ENCODE measurements around the gene DAPK1. TPM values are rescaled to one million over a fixed set of nuclear protein-coding genes. Genes with fewer than 3 reads are reported as not detected.

Gene DAPK1
- total RNA-seq, 2 experiments from 2014 or later: 1.6 to 1.9 TPM

- DNase-seq: no peak
- Mint-ChIP-seq H3K9me3 (no peaks in the 10 kb centered on the region), H3K4me3 (no peak overlapping the region), H3K36me3 (no peaks in the 10 kb centered on the region), H3K4me1 (peaks cover 2% of the 10 kb centered on the region), H3K27ac (no peak overlapping the region), H3K27me3 (no peaks in the 10 kb centered on the region)
These were observed 59.2 kb downstream of the DAPK1 start for GRCh38 chr9:87556821-87557220.

- Mint-ChIP-seq H3K4me1 (peaks cover 2% of the 10 kb centered on the region), H3K27me3 (no peaks in the 10 kb centered on the region), H3K36me3 (no peaks in the 10 kb centered on the region)
These were observed 60.3 kb downstream of the DAPK1 start for GRCh38 chr9:87557996-87558395.

GRCh38 chr9:87558606-87559190, 61.0 kb downstream of the DAPK1 start:
- H3K4me3 Mint-ChIP-seq: no peak overlapping the region
- no peak for DNase-seq
- H3K36me3 Mint-ChIP-seq: no peaks in the 10 kb centered on the region
- H3K4me1 Mint-ChIP-seq: peaks cover 2% of the 10 kb centered on the region
- no peaks in the 10 kb centered on the region for H3K27me3 Mint-ChIP-seq
- H3K9me3 Mint-ChIP-seq: no peaks in the 10 kb centered on the region
- H3K27ac Mint-ChIP-seq: no peak overlapping the region

More at GRCh38 chr9:87557996-87558395, 60.3 kb downstream of the DAPK1 start:
- Mint-ChIP-seq H3K27ac (no peak overlapping the region), H3K4me3 (no peak overlapping the region), H3K9me3 (no peaks in the 10 kb centered on the region)
- no peak for DNase-seq

DNA sequence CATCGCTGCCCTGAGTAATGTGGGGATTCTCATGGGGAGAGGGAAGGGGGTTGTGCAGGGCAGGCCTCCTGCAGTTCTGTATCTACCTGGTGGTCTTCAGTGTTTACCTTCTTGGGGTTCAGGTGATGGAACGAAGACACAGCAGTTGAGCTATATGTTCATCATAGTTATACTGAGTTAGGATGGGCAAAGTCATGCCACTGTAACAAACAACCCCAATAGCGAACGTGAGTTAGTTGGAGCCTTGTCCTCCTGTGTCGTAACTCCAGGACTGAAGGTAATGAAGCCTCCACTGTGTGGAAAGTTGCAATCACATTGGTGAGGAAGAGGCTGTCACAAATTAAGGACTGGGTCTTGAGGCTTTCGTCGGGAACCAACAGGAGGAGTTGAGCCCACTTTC, 64.4 kb downstream of the DAPK1 start:
- Mint-ChIP-seq H3K4me3 (no peak overlapping the region), H3K36me3 (no peaks in the 10 kb centered on the region), H3K4me1 (no peaks in the 10 kb centered on the region), H3K27ac (no peak overlapping the region), H3K27me3 (no peaks in the 10 kb centered on the region), H3K9me3 (no peaks in the 10 kb centered on the region)
- no peak for DNase-seq

DNA sequence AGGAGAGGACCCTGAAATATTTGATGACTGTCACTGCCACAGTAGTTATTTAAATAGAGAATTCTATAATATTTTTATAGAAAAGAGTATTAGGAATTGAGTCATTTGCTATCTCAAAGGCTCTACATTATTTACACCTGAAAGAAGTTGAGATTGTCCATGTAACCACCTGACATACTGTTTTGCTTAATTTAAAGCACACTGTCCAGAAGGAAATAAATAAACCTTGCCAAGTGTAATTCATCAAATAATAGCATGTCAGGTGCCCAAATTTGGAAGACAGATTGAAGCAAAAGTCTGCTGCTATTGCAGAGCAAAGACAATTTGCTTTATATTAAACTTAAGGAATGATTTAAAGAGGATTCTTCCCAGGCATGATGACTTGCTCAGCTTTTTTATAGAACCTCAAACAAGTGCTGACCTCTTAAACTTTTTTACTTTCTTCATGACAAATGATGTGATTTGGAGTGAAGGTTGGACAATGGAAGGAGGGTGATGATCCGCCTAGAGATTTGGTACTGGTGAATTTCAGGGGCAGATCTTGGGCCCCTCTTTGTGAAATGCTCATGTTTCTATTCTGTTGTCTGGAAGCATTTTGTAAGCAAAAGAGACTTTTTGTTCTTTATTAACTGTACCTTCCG, 65.0 kb downstream of the DAPK1 start:
- no peaks in the 10 kb centered on the region for H3K36me3 Mint-ChIP-seq
- no peak overlapping the region for H3K4me3 Mint-ChIP-seq
- H3K27me3 Mint-ChIP-seq: no peaks in the 10 kb centered on the region
- no peak for DNase-seq
- H3K4me1 Mint-ChIP-seq: no peaks in the 10 kb centered on the region
- H3K27ac Mint-ChIP-seq: no peak overlapping the region
- H3K9me3 Mint-ChIP-seq: no peaks in the 10 kb centered on the region

GRCh38 chr9:87564111-87564510, 66.4 kb downstream of the DAPK1 start:
- H3K27me3 Mint-ChIP-seq: no peaks in the 10 kb centered on the region

DNA sequence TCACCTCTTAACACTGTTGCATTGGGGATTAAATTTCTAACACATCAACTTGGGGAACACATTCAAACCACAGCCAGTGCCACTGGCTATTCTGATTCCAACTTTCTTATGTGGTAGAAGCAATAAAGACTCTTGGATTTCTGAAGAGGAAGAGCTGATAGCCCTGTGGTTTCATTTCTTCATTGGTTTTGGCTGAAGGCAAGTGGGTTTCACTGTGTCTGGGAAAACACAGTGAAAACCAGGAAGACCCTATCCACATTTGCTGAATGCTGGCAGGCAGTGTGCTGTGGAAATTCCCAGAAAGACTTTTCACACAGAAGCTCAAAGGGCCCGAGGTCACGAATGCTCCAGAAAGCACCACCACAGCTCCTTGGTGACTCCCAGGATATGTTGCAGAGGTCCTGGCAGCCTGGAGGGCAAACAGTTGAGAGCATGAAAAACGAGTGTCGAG, 67.1 kb downstream of the DAPK1 start:
- no peaks in the 10 kb centered on the region for H3K9me3 Mint-ChIP-seq
- no peak for DNase-seq
- H3K4me1 Mint-ChIP-seq: no peaks in the 10 kb centered on the region
- H3K27me3 Mint-ChIP-seq: no peaks in the 10 kb centered on the region
- H3K4me3 Mint-ChIP-seq: no peak overlapping the region
- no peaks in the 10 kb centered on the region for H3K36me3 Mint-ChIP-seq
- H3K27ac Mint-ChIP-seq: no peak overlapping the region

More at GRCh38 chr9:87564111-87564510, 66.4 kb downstream of the DAPK1 start:
- no peaks in the 10 kb centered on the region for H3K4me1 Mint-ChIP-seq
- H3K36me3 Mint-ChIP-seq: no peaks in the 10 kb centered on the region
- no peaks in the 10 kb centered on the region for H3K9me3 Mint-ChIP-seq
- H3K27ac Mint-ChIP-seq: no peak overlapping the region
- no peak overlapping the region for H3K4me3 Mint-ChIP-seq
- no peak for DNase-seq

DNA sequence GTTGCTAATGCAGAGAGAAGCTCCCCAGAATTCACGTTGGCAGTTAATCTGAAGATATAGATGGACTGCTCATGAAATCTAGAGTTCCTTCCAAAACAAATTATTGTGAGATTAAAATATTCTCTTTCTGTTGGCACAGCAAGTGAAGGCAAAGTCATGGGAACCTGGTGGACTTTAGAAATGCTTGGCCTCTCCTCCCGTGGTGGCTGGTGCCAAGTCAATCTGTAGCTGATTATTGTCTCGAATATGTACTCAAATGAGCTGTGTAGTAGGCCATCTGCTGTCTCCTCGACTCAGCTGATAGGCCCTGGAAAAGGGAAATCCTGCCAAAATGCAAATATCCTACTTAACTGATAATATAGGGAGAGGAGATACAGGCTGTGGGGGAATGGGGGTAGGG, 69.3 kb downstream of the DAPK1 start:
- no peaks in the 10 kb centered on the region for H3K36me3 Mint-ChIP-seq
- H3K4me1 Mint-ChIP-seq: no peaks in the 10 kb centered on the region
- no peak for DNase-seq
- no peak overlapping the region for H3K4me3 Mint-ChIP-seq
- H3K27me3 Mint-ChIP-seq: no peaks in the 10 kb centered on the region
- H3K9me3 Mint-ChIP-seq: no peaks in the 10 kb centered on the region
- H3K27ac Mint-ChIP-seq: no peak overlapping the region

DNA sequence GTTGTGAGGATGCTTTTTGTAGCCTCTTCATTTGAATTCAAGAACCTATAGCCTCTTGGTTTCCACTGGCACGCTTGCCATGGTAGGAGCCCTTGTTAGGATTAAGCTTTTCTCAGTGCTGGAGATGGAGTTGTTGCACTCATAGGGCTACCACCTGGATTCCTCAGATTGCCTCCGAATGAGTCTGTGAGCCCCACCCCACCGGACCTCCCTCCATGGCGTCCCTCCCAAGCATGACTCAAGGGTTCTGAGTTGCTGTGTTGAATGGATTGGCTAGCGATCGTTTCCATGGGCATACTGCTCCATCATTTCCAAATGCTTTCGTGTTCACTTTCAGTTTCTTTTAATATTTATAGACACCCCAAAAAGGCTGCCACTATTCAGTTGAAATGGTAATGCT, 69.9 kb downstream of the DAPK1 start:
- Mint-ChIP-seq H3K27ac (no peak overlapping the region), H3K36me3 (no peaks in the 10 kb centered on the region), H3K27me3 (no peaks in the 10 kb centered on the region), H3K4me1 (no peaks in the 10 kb centered on the region), H3K4me3 (no peak overlapping the region), H3K9me3 (no peaks in the 10 kb centered on the region)
- no peak for DNase-seq

DNA sequence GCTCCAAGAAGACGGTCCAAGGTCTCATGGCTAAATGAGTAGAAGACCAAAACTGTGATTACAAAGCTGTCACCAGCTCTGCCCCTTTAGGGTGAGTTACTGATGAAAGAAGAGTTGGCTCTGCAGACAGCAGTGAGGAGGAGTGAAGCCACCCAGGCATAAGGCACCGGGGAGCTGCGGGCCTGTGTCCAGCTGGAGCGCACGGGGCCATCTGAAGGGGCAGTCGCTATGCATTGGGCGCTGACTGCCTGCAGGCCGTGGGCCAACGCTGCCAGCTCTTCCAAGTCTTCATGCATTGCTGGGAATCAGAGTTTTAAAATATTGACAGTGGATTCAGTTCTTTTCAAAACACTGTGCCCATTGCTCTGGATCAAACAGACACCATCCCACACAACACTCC, 70.3 kb downstream of the DAPK1 start:
- Mint-ChIP-seq H3K27ac (no peak overlapping the region), H3K4me1 (no peaks in the 10 kb centered on the region), H3K27me3 (no peaks in the 10 kb centered on the region), H3K4me3 (no peak overlapping the region), H3K36me3 (no peaks in the 10 kb centered on the region), H3K9me3 (no peaks in the 10 kb centered on the region)
- no peak for DNase-seq

DNA sequence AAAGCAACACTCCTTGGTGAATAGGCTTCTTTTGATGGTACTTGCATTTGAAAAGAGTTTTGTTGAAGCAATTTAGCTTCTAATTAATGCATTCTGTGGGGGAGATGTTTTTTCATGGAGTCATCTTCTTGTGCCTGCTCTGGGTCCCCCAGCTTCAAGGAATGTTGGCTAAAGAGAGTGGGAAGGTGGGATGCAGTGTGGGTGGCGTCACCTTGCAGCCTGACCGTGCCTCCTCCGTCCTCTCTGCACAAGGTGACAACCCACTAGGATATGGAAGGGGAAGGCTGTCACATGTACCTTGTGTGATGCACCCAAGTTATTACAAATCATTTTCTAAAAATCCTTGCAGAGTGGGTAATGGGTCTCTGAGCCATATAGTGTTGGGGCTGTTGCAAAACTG, 70.7 kb downstream of the DAPK1 start:
- Mint-ChIP-seq H3K4me3 (no peak overlapping the region), H3K27ac (no peak overlapping the region), H3K9me3 (no peaks in the 10 kb centered on the region), H3K4me1 (no peaks in the 10 kb centered on the region), H3K27me3 (no peaks in the 10 kb centered on the region), H3K36me3 (no peaks in the 10 kb centered on the region)
- DNase-seq: no peak

DNA sequence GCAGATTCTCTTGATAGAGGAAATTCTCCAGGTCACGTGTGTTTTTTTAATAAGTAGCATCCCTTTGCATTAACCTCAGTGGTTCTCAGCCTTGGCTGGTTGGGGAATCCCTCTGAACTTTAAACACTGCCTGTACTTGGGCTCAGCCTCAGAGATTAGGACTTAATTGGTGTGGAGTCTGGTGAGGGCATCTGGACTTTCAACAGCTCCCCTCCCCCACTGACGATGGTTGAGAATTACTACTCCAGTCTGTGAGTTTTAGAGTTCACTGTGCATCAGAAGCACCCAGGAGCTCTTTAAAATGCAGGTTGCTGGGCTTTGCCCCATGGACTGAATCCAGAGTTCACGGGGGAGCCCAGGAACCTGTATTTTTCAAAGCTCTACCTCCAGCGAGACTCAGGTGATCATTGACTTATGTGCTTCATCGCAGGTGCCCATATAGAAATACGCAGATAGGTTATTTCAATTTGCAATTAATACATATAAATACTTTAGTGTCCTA, 71.4 kb downstream of the DAPK1 start:
- H3K4me3 Mint-ChIP-seq: no peak overlapping the region
- no peaks in the 10 kb centered on the region for H3K4me1 Mint-ChIP-seq
- no peak overlapping the region for H3K27ac Mint-ChIP-seq
- no peaks in the 10 kb centered on the region for H3K9me3 Mint-ChIP-seq
- no peaks in the 10 kb centered on the region for H3K36me3 Mint-ChIP-seq
- DNase-seq: no peak
- no peaks in the 10 kb centered on the region for H3K27me3 Mint-ChIP-seq

DNA sequence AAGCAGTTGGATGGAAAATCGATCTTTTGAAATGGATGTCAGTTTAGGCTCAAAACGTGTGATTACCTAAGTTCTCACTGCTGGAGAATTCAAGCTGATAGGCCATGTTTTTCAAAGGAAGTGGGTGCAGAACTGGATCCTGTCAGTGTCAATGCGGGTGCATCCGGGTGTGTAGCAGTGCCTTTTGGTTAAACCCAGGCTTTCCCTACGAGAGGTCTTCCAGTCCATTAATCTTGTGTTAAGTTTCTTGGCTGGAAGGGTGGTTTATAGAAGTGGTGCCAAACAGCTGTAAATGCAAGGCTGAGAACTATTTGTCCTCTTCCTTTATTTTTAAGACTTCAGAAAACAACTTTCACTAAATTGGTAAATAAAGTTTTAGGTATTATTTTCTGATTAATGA, 71.9 kb downstream of the DAPK1 start:
- no peak overlapping the region for H3K27ac Mint-ChIP-seq
- DNase-seq: no peak
- H3K36me3 Mint-ChIP-seq: no peaks in the 10 kb centered on the region
- H3K4me1 Mint-ChIP-seq: no peaks in the 10 kb centered on the region
- no peak overlapping the region for H3K4me3 Mint-ChIP-seq
- no peaks in the 10 kb centered on the region for H3K27me3 Mint-ChIP-seq
- H3K9me3 Mint-ChIP-seq: no peaks in the 10 kb centered on the region

GRCh38 chr9:87570000-87570908, 72.6 kb downstream of the DAPK1 start:
- H3K27ac Mint-ChIP-seq: no peak overlapping the region
- no peaks in the 10 kb centered on the region for H3K36me3 Mint-ChIP-seq
- no peaks in the 10 kb centered on the region for H3K27me3 Mint-ChIP-seq
- DNase-seq: no peak
- no peaks in the 10 kb centered on the region for H3K4me1 Mint-ChIP-seq
- H3K4me3 Mint-ChIP-seq: no peak overlapping the region
- H3K9me3 Mint-ChIP-seq: no peaks in the 10 kb centered on the region

GRCh38 chr9:87572719-87573118, 75.1 kb downstream of the DAPK1 start:
- no peak for DNase-seq
- Mint-ChIP-seq H3K27ac (no peak overlapping the region), H3K4me1 (no peaks in the 10 kb centered on the region), H3K27me3 (no peaks in the 10 kb centered on the region), H3K36me3 (no peaks in the 10 kb centered on the region), H3K9me3 (no peaks in the 10 kb centered on the region), H3K4me3 (no peak overlapping the region)
